Activated CD8-positive, alpha-beta memory T cell treated with anti-CD3 and anti-CD28 coated beads, Interleukin-2, amount 50 U/mL, for 1 hour (primary cell): ENCODE measurements around the gene CTH.
"Not testable (repeated sequence)": the region's sequence is repeated elsewhere in the genome, so short reads cannot be mapped to it uniquely, and the experiment has no call there.

ENCODE experiments used
- DNase-seq: peaks from one replicate; pipeline ENCODE4 v3.0.0-alpha.2; 2020; ENCODE audit errors: extremely low read depth

The CTH gene

GRCh38 chr1:70410604-70411359, at the start of gene CTH:
TSS of gene CTH (plus strand) at chr1:70411268. CDS start at chr1:70411416, 148 bp downstream.
- DNase-seq, result peak; percentile 80

- no peak for DNase-seq
Observed at GRCh38 chr1:70361727-70362398, 49.2 kb upstream of the CTH start.

GRCh38 chr1:70364439-70364838, 46.6 kb upstream of the CTH start:
- no peak for DNase-seq

- not testable (repeated sequence) for DNase-seq
Observed at GRCh38 chr1:70366425-70366952, 44.6 kb upstream of the CTH start.

- DNase-seq, result not testable (repeated sequence)
Observed at GRCh38 chr1:70366997-70367396, 44.1 kb upstream of the CTH start.

GRCh38 chr1:70367397-70367796, 43.7 kb upstream of the CTH start:
- not testable (repeated sequence) for DNase-seq

GRCh38 chr1:70371586-70371985, 39.5 kb upstream of the CTH start:
- not testable (repeated sequence) for DNase-seq

GRCh38 chr1:70372426-70372825, 38.6 kb upstream of the CTH start:
- DNase-seq, result no peak

- DNase-seq, result not testable (repeated sequence)
Observed at GRCh38 chr1:70373580-70373979, 37.5 kb upstream of the CTH start.

- DNase-seq, result no peak
Observed at GRCh38 chr1:70376196-70376595, 34.9 kb upstream of the CTH start.

GRCh38 chr1:70382682-70383081, 28.4 kb upstream of the CTH start:
- no peak for DNase-seq

GRCh38 chr1:70383483-70383882, 27.6 kb upstream of the CTH start:
- no peak for DNase-seq

GRCh38 chr1:70384542-70384941, 26.5 kb upstream of the CTH start:
- no peak for DNase-seq

GRCh38 chr1:70385477-70385876, 25.6 kb upstream of the CTH start:
- no peak for DNase-seq

GRCh38 chr1:70386121-70386520, 24.9 kb upstream of the CTH start:
- no peak for DNase-seq

- DNase-seq, result no peak
Observed at GRCh38 chr1:70387507-70387906, 23.6 kb upstream of the CTH start.

GRCh38 chr1:70392626-70393025, 18.4 kb upstream of the CTH start:
- no peak for DNase-seq

- DNase-seq, result no peak
Observed at GRCh38 chr1:70396607-70397006, 14.5 kb upstream of the CTH start.

- no peak for DNase-seq
Observed at GRCh38 chr1:70397013-70397412, 14.1 kb upstream of the CTH start.

GRCh38 chr1:70400335-70400734, 10.7 kb upstream of the CTH start:
- DNase-seq, result no peak

GRCh38 chr1:70401974-70402373, 9.1 kb upstream of the CTH start:
- no peak for DNase-seq

GRCh38 chr1:70403759-70404158, 7.3 kb upstream of the CTH start:
- no peak for DNase-seq

GRCh38 chr1:70405780-70406416, 5.2 kb upstream of the CTH start:
- DNase-seq, result no peak
